HTR-8/SVneo (cell line): Measurements from ENCODE around the gene OR56A1.
"Not testable (repeated sequence)": the region's sequence is repeated elsewhere in the genome, so short reads cannot be mapped to it uniquely, and the experiment has no call there.

Source experiments
- DNase-seq: peaks from one replicate; pipeline ENCODE4 v3.0.0; 2011; ENCODE audit warnings: low spot score, mixed read lengths; ENCODE audit not compliant: insufficient read length
- FAIRE-seq: peaks from 2 replicates; lab custom pipeline; 2011; peaks lifted over from hg19 to GRCh38; lab: Jason Lieb, UNC

Gene OR56A1

GRCh38 chr11:6030708-6031405 lies at the start of gene OR56A1:
Gene OR56A1 (minus strand): TSS chr11:6030758. CDS start chr11:6027692, 3,066 bp downstream.
- FAIRE-seq (no peak), DNase-seq (no peak)

GRCh38 chr11:6079463-6079862 lies 48.9 kb upstream of the OR56A1 start:
- DNase-seq (no peak), FAIRE-seq (no peak)

GRCh38 chr11:6077723-6078122 lies 47.2 kb upstream of the OR56A1 start:
- FAIRE-seq (no peak), DNase-seq (no peak)

- not testable (repeated sequence) for DNase-seq, FAIRE-seq
Measured at GRCh38 chr11:6076443-6076842, 45.9 kb upstream of the OR56A1 start.

- DNase-seq (no peak), FAIRE-seq (no peak)
Measured at GRCh38 chr11:6067502-6067901, 36.9 kb upstream of the OR56A1 start.

- FAIRE-seq, result no peak
- DNase-seq, result no peak
Measured at GRCh38 chr11:6062691-6063358, 32.3 kb upstream of the OR56A1 start.

- FAIRE-seq, result no peak
- DNase-seq, result no peak
Measured at GRCh38 chr11:6061475-6061874, 30.9 kb upstream of the OR56A1 start.

- FAIRE-seq (no peak), DNase-seq (no peak)
Measured at GRCh38 chr11:6057452-6057851, 26.9 kb upstream of the OR56A1 start.

- FAIRE-seq (no peak), DNase-seq (no peak)
Measured at GRCh38 chr11:6055569-6055968, 25.0 kb upstream of the OR56A1 start.

- DNase-seq (no peak), FAIRE-seq (no peak)
Measured at GRCh38 chr11:6052374-6052773, 21.8 kb upstream of the OR56A1 start.

- no peak for FAIRE-seq
- no peak for DNase-seq
Measured at GRCh38 chr11:6040874-6041273, 10.3 kb upstream of the OR56A1 start.

GRCh38 chr11:6027501-6027900 lies 3.1 kb downstream of the OR56A1 start:
- FAIRE-seq (no peak), DNase-seq (no peak)

- no peak for FAIRE-seq
- DNase-seq, result no peak
Measured at GRCh38 chr11:6025056-6025455, 5.5 kb downstream of the OR56A1 start.

GRCh38 chr11:6022956-6023355 lies 7.6 kb downstream of the OR56A1 start:
- DNase-seq, result peak; percentile 2
- FAIRE-seq, result no peak

GRCh38 chr11:6013042-6013441 lies 17.5 kb downstream of the OR56A1 start:
- FAIRE-seq (no peak), DNase-seq (no peak)

GRCh38 chr11:6012035-6012668 lies 18.4 kb downstream of the OR56A1 start:
- no peak for FAIRE-seq
- no peak for DNase-seq

GRCh38 chr11:6006846-6007245 lies 23.7 kb downstream of the OR56A1 start, which contains the start of gene OR56A4:
Gene OR56A4 (minus strand): TSS chr11:6006946. CDS start chr11:6002992, 3,954 bp downstream.
- no peak for DNase-seq
- no peak for FAIRE-seq

GRCh38 chr11:6006395-6006794 lies 24.2 kb downstream of the OR56A1 start:
- DNase-seq (no peak), FAIRE-seq (no peak)

GRCh38 chr11:6002202-6002699 lies 28.3 kb downstream of the OR56A1 start:
- no peak for DNase-seq
- FAIRE-seq, result no peak

- no peak for FAIRE-seq
- no peak for DNase-seq
Measured at GRCh38 chr11:5994791-5995190, 35.8 kb downstream of the OR56A1 start.

- DNase-seq (peak; percentile 4), FAIRE-seq (no peak)
Measured at GRCh38 chr11:5992604-5993251, 37.8 kb downstream of the OR56A1 start.
